HepG2 (cell line): ENCODE measurements around the gene GLRX5. TPM values are rescaled to one million over a fixed set of nuclear protein-coding genes. Genes with fewer than 3 reads are reported as not detected.
A peak's percentile ranks its signal among the peaks of the same experiment; 100 is the strongest.

ENCODE experiments used
- ATF4 ChIP-seq, 2 experiments: fragments of 450-650 bp in 1 of 2; sonication (generic) in 1 of 2; formaldehyde crosslinking; IDR thresholded peaks; 2 replicates each; pipeline versions ENCODE4 v1.5.0 to v1.8.0; 2020 to 2022; ENCODE audit warnings: mild to moderate bottlenecking in 1 of 2, missing genetic modification reagents in 1 of 2
- DNMT3B ChIP-seq: conservative IDR thresholded peaks from 2 replicates; pipeline ENCODE4 v1.6.1; 2016; ENCODE audit warnings: missing biosample characterization, control low read depth
- EP300 ChIP-seq, 3 experiments: sonication (generic) in 1 of 3; formaldehyde crosslinking in 1 of 3; IDR thresholded peaks; 2 replicates each; pipeline versions ENCODE4 v1.5.1 to v1.6.1; 2011 to 2020; ENCODE audit warnings: low read depth in 2 of 3, low read length in 2 of 3, borderline replicate concordance in 1 of 3, improper control_type of control experiment in 1 of 3, mild to moderate bottlenecking in 1 of 3, missing genetic modification reagents in 1 of 3, moderate library complexity in 1 of 3
- FLYWCH1 ChIP-seq: sonication (generic); formaldehyde crosslinking; IDR thresholded peaks from 2 replicates; pipeline ENCODE4 v1.8.1; 2023; ENCODE audit warnings: mild to moderate bottlenecking, missing genetic modification reagents
- GATAD2A ChIP-seq: IDR thresholded peaks from 2 replicates; pipeline ENCODE4 v1.6.1; 2016
- HMG20B ChIP-seq: conservative IDR thresholded peaks from 2 replicates; pipeline ENCODE4 v1.6.1; 2016; ENCODE audit warnings: missing genetic modification reagents, missing compliant biosample characterization
- MIER3 ChIP-seq: IDR thresholded peaks from 2 replicates; pipeline ENCODE4 v1.6.1; 2016; ENCODE audit warnings: missing compliant biosample characterization, borderline replicate concordance
- POLR2A ChIP-seq, 2 experiments: IDR thresholded peaks; 2 replicates each; pipeline ENCODE4 v1.6.1; 2011; ENCODE audit warnings: low read depth in 2 of 2, low read length in 2 of 2, mild to moderate bottlenecking in 1 of 2, moderate library complexity in 1 of 2; ENCODE audit not compliant: insufficient read depth in 1 of 2
- PRPF4 ChIP-seq: fragments of 200-400 bp; formaldehyde crosslinking; IDR thresholded peaks from 2 replicates; pipeline ENCODE4 v1.6.1; 2016; ENCODE audit warnings: low read length, low read depth; ENCODE audit not compliant: poor library complexity, severe bottlenecking
- RBAK ChIP-seq: sonication (generic); formaldehyde crosslinking; IDR thresholded peaks from 2 replicates; pipeline ENCODE4 v1.5.1; 2020; ENCODE audit warnings: mild to moderate bottlenecking, missing genetic modification reagents
- SMAD3 ChIP-seq: sonication (generic); formaldehyde crosslinking; IDR thresholded peaks from 2 replicates; pipeline ENCODE4 v1.4.0; 2020; ENCODE audit warnings: missing genetic modification reagents
- SMC3 ChIP-seq: IDR thresholded peaks from 2 replicates; pipeline ENCODE4 v1.6.1; 2011; ENCODE audit warnings: low read length, improper control_type of control experiment
- SP5 ChIP-seq: IDR thresholded peaks from 2 replicates; pipeline ENCODE4 v1.6.1; 2016; ENCODE audit warnings: low read depth, borderline replicate concordance
- U2AF2 ChIP-seq: fragments of 200-400 bp; formaldehyde crosslinking; IDR thresholded peaks from 2 replicates; pipeline ENCODE4 v1.6.1; 2017; ENCODE audit warnings: low read depth, mild to moderate bottlenecking, low read length
- WIZ ChIP-seq: sonication (generic); formaldehyde crosslinking; IDR thresholded peaks from 2 replicates; pipeline ENCODE4 v1.5.1; 2020; ENCODE audit warnings: mild to moderate bottlenecking, missing genetic modification reagents
- ZNF672 ChIP-seq: sonication (generic); formaldehyde crosslinking; IDR thresholded peaks from 2 replicates; pipeline ENCODE4 v1.8.1; 2022; ENCODE audit warnings: missing genetic modification reagents
- polyA plus RNA-seq, 8 experiments: library from polyadenylated mRNA; depleted of rRNA in 3 of 8; stranded (reverse) in 7 of 8; unstranded in 1 of 8; fragments of >200 nt; fragmentation: Illumina TruSeq in 4 of 8; extraction: Trizol in 4 of 8; gene quantifications; 2 replicates each; pipeline versions ENCODE4 v1.2.1 to v1.2.3, GENCODE V29; 2011 to 2016; ENCODE audit warnings: low read depth in 4 of 8, missing spikeins in 1 of 8, mixed read lengths in 1 of 8; ENCODE audit not compliant: insufficient read depth in 1 of 8
- total RNA-seq, 5 experiments: library from RNA; depleted of rRNA; stranded (reverse); fragments of >200 nt; fragmentation: Illumina TruSeq; extraction: Trizol; gene quantifications; 2 replicates each; pipeline ENCODE4 v1.2.3, GENCODE V29; 2016; ENCODE audit warnings: low read depth in 1 of 5
- TF ChIP-seq, protein P1 (sequence below): IDR thresholded peaks from 2 replicates; pipeline ENCODE4 v1.6.1; 2016; ENCODE audit warnings: missing genetic modification reagents, missing compliant biosample characterization
- TF ChIP-seq, protein P2 (sequence below): sonication (generic); formaldehyde crosslinking; IDR thresholded peaks from 2 replicates; pipeline ENCODE4 v1.8.1; 2023; ENCODE audit warnings: missing genetic modification reagents, inconsistent platforms, borderline replicate concordance
- TF ChIP-seq, protein P3 (sequence below): sonication (generic); formaldehyde crosslinking; IDR thresholded peaks from 2 replicates; pipeline ENCODE4 v1.4.0; 2020; ENCODE audit warnings: mild to moderate bottlenecking, missing genetic modification reagents, borderline replicate concordance
- TF ChIP-seq, protein P4 (sequence below): sonication (generic); formaldehyde crosslinking; IDR thresholded peaks from 2 replicates; pipeline ENCODE4 v1.5.0; 2020; ENCODE audit warnings: missing genetic modification reagents
- TF ChIP-seq, protein P5 (sequence below): IDR thresholded peaks from 2 replicates; pipeline ENCODE4 v1.6.1; 2016; ENCODE audit warnings: low read depth, borderline replicate concordance

GLRX5 gene
- total and polyA plus RNA-seq, 2 of the 13 experiments (the other 11 are each of a cell fraction or from before 2014, with no cell fraction given): 122 to 146 TPM

- no peak for TF ChIP-seq PRPF4
- TF ChIP-seq MIER3 (CRISPR knock-in tag): 0 out of 2 replicates have a peak, but pooled peaks have one; percentile 36
- TF ChIP-seq, protein P1, sequence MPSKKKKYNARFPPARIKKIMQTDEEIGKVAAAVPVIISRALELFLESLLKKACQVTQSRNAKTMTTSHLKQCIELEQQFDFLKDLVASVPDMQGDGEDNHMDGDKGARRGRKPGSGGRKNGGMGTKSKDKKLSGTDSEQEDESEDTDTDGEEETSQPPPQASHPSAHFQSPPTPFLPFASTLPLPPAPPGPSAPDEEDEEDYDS (CRISPR knock-in tag): peak; percentile 42; the same call in 1 of the 2 replicates
- TF ChIP-seq, protein P2, sequence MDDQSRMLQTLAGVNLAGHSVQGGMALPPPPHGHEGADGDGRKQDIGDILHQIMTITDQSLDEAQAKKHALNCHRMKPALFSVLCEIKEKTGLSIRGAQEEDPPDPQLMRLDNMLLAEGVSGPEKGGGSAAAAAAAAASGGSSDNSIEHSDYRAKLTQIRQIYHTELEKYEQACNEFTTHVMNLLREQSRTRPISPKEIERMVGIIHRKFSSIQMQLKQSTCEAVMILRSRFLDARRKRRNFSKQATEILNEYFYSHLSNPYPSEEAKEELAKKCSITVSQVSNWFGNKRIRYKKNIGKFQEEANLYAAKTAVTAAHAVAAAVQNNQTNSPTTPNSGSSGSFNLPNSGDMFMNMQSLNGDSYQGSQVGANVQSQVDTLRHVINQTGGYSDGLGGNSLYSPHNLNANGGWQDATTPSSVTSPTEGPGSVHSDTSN (CRISPR knock-in tag): no peak
- peak; percentile 55; the same call in 1 of the 2 replicates for TF ChIP-seq SMAD3
- TF ChIP-seq, protein P3, sequence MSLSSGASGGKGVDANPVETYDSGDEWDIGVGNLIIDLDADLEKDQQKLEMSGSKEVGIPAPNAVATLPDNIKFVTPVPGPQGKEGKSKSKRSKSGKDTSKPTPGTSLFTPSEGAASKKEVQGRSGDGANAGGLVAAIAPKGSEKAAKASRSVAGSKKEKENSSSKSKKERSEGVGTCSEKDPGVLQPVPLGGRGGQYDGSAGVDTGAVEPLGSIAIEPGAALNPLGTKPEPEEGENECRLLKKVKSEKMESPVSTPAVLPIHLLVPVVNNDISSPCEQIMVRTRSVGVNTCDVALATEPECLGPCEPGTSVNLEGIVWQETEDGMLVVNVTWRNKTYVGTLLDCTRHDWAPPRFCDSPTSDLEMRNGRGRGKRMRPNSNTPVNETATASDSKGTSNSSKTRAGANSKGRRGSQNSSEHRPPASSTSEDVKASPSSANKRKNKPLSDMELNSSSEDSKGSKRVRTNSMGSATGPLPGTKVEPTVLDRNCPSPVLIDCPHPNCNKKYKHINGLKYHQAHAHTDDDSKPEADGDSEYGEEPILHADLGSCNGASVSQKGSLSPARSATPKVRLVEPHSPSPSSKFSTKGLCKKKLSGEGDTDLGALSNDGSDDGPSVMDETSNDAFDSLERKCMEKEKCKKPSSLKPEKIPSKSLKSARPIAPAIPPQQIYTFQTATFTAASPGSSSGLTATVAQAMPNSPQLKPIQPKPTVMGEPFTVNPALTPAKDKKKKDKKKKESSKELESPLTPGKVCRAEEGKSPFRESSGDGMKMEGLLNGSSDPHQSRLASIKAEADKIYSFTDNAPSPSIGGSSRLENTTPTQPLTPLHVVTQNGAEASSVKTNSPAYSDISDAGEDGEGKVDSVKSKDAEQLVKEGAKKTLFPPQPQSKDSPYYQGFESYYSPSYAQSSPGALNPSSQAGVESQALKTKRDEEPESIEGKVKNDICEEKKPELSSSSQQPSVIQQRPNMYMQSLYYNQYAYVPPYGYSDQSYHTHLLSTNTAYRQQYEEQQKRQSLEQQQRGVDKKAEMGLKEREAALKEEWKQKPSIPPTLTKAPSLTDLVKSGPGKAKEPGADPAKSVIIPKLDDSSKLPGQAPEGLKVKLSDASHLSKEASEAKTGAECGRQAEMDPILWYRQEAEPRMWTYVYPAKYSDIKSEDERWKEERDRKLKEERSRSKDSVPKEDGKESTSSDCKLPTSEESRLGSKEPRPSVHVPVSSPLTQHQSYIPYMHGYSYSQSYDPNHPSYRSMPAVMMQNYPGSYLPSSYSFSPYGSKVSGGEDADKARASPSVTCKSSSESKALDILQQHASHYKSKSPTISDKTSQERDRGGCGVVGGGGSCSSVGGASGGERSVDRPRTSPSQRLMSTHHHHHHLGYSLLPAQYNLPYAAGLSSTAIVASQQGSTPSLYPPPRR (CRISPR knock-in tag): peak; percentile 75; the same call in 1 of the 2 replicates
- no peak for TF ChIP-seq RBAK (CRISPR knock-in tag)
- TF ChIP-seq DNMT3B (CRISPR knock-in tag): no peak
- TF ChIP-seq ATF4 (CRISPR knock-in tag; IDR thresholded peaks at IDR 0.05): peak in 1 of 2 experiments; percentile 87; a peak in 2 of 4 replicates
- 0 out of 4 replicates have a peak, but pooled peaks of 1 of the 2 experiments have one; percentile 50 for TF ChIP-seq POLR2A (IDR thresholded peaks at IDR 0.05; ENCODE audit: insufficient read depth in 1 of 2, low read depth in 2 of 2, low read length in 2 of 2)
- TF ChIP-seq FLYWCH1 (CRISPR knock-in tag): no peak
- no peak for TF ChIP-seq SMC3
- TF ChIP-seq GATAD2A (CRISPR knock-in tag): peak; percentile 75
- peak; percentile 29; the same call in 1 of the 2 replicates for TF ChIP-seq SP5 (CRISPR knock-in tag)
- no peak for TF ChIP-seq U2AF2
- TF ChIP-seq, protein P4, sequence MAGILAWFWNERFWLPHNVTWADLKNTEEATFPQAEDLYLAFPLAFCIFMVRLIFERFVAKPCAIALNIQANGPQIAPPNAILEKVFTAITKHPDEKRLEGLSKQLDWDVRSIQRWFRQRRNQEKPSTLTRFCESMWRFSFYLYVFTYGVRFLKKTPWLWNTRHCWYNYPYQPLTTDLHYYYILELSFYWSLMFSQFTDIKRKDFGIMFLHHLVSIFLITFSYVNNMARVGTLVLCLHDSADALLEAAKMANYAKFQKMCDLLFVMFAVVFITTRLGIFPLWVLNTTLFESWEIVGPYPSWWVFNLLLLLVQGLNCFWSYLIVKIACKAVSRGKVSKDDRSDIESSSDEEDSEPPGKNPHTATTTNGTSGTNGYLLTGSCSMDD (CRISPR knock-in tag): no peak
- TF ChIP-seq EP300 (IDR thresholded peaks at IDR 0.05; ENCODE audit: low read depth in 2 of 2, low read length in 2 of 2): peak in 1 of 2 experiments; percentile 89; a peak in 2 of 4 replicates
- TF ChIP-seq EP300 (CRISPR knock-in tag; IDR thresholded peaks at IDR 0.05; ENCODE audit: borderline replicate concordance): peak; percentile 90
- TF ChIP-seq, protein P5, sequence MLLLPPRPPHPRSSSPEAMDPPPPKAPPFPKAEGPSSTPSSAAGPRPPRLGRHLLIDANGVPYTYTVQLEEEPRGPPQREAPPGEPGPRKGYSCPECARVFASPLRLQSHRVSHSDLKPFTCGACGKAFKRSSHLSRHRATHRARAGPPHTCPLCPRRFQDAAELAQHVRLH (CRISPR knock-in tag): no peak
- TF ChIP-seq WIZ: no peak
- TF ChIP-seq ZNF672 (CRISPR knock-in tag): no peak
- TF ChIP-seq HMG20B (CRISPR knock-in tag): no peak; the same call in 1 of the 2 replicates
Measured at GRCh38 chr14:95523051-95523814, 11.6 kb upstream of the GLRX5 start (continued).
